Frontal cortex (tissue), 4 donors: ENCODE measurements around the gene UBE4A. TPM values are rescaled to one million over a fixed set of nuclear protein-coding genes. Genes with fewer than 3 reads are reported as not detected.

Experiments used
- DNase-seq, 2 donors: peaks; one replicate each; pipeline ENCODE4 v3.0.0; 2012; ENCODE audit warnings: low spot score in 2 of 2
- FAIRE-seq: peaks from 2 replicates; lab custom pipeline; 2012; peaks lifted over from hg19 to GRCh38; lab: Jason Lieb, UNC
- total RNA-seq: library from RNA; depleted of rRNA; stranded (reverse); fragments of >200 nt; gene quantifications from one replicate; pipeline ENCODE4 v1.2.3, GENCODE V29; 2014
- donor health status: control.
- donor health status: control.
- donor health status: control.

The UBE4A gene
- total RNA-seq, 1 donor from 2014 or later = 58.3 TPM

GRCh38 chr11:118340449-118340848 lies 19.0 kb upstream of the UBE4A start:
- no peak for FAIRE-seq
- no peak for DNase-seq

- FAIRE-seq = no peak
Measured at GRCh38 chr11:118341261-118341660, 18.1 kb upstream of the UBE4A start.

GRCh38 chr11:118341815-118342489 lies 17.4 kb upstream of the UBE4A start:
- no peak for FAIRE-seq
- DNase-seq = no peak

More at GRCh38 chr11:118341261-118341660, 18.1 kb upstream of the UBE4A start:
- no peak for DNase-seq

- no peak for DNase-seq
- no peak for FAIRE-seq
Measured at GRCh38 chr11:118342503-118343161, 16.8 kb upstream of the UBE4A start, which contains the start of gene CD3D. Gene CD3D (minus strand): TSS chr11:118342705. CDS start chr11:118342607, 98 bp downstream.

- FAIRE-seq = no peak
- DNase-seq = no peak
Measured at GRCh38 chr11:118343248-118343647, 16.2 kb upstream of the UBE4A start.

GRCh38 chr11:118343981-118344515 lies 15.4 kb upstream of the UBE4A start, which contains the start of gene CD3G:
Gene CD3G (plus strand): TSS chr11:118344344. CDS start chr11:118344424, 80 bp downstream.
- no peak for DNase-seq
- FAIRE-seq = no peak

GRCh38 chr11:118349475-118349874 lies 9.9 kb upstream of the UBE4A start:
- FAIRE-seq = no peak
- no peak for DNase-seq

GRCh38 chr11:118353084-118353710 lies 6.2 kb upstream of the UBE4A start:
- FAIRE-seq (peak; percentile 57), DNase-seq (no peak)

- FAIRE-seq (no peak), DNase-seq (no peak)
Measured at GRCh38 chr11:118358071-118358470, 1.3 kb upstream of the UBE4A start.

- FAIRE-seq = no peak
- DNase-seq = no peak
Measured at GRCh38 chr11:118364956-118365615, 5.7 kb downstream of the UBE4A start.

GRCh38 chr11:118366287-118366686 lies 6.9 kb downstream of the UBE4A start:
- DNase-seq = no peak
- no peak for FAIRE-seq

GRCh38 chr11:118370774-118371173 lies 11.4 kb downstream of the UBE4A start:
- FAIRE-seq = no peak
- DNase-seq = no peak

GRCh38 chr11:118373263-118373662 lies 13.9 kb downstream of the UBE4A start:
- FAIRE-seq (no peak), DNase-seq (no peak)

GRCh38 chr11:118373871-118374270 lies 14.5 kb downstream of the UBE4A start:
- DNase-seq (no peak), FAIRE-seq (no peak)

GRCh38 chr11:118374729-118375128 lies 15.3 kb downstream of the UBE4A start:
- FAIRE-seq = no peak
- DNase-seq = no peak

GRCh38 chr11:118375978-118376377 lies 16.6 kb downstream of the UBE4A start:
- FAIRE-seq = no peak

GRCh38 chr11:118379497-118379896 lies 20.1 kb downstream of the UBE4A start:
- FAIRE-seq (no peak), DNase-seq (no peak)

More at GRCh38 chr11:118375978-118376377, 16.6 kb downstream of the UBE4A start:
- DNase-seq = no peak

- no peak for DNase-seq
- FAIRE-seq = no peak
Measured at GRCh38 chr11:118380571-118380970, 21.2 kb downstream of the UBE4A start.

GRCh38 chr11:118382954-118383353 lies 23.6 kb downstream of the UBE4A start:
- no peak for DNase-seq
- FAIRE-seq = no peak

GRCh38 chr11:118383657-118384056 lies 24.3 kb downstream of the UBE4A start:
- DNase-seq (no peak), FAIRE-seq (no peak)
